H9 (cell line): ENCODE results near the gene NRCAM. TPM values are rescaled to one million over a fixed set of nuclear protein-coding genes. Genes with fewer than 3 reads are reported as not detected.

Experiments used
- DNase-seq: peaks from one replicate; pipeline ENCODE4 v3.0.0-alpha.2; 2017
- H2AFZ ChIP-seq: one replicate; pipeline ENCODE4 v1.6.1; 2013; ENCODE audit warnings: mild to moderate bottlenecking, low read length, control low read depth, moderate library complexity
- H2AK5ac ChIP-seq: 2 replicates; pipeline ENCODE4 v1.6.1; 2013; ENCODE audit warnings: low read length, control low read depth, mixed read lengths; ENCODE audit not compliant: insufficient read length
- H2BK120ac ChIP-seq: one replicate; pipeline ENCODE4 v1.6.1; 2013; ENCODE audit warnings: low read depth, mild to moderate bottlenecking, low read length, control low read depth, inconsistent platforms; ENCODE audit not compliant: poor library complexity, severe bottlenecking
- H2BK12ac ChIP-seq: 2 replicates; pipeline ENCODE4 v1.6.1; 2013; ENCODE audit warnings: low read length, control low read depth, mixed read lengths, low read depth; ENCODE audit not compliant: insufficient read length
- H2BK15ac ChIP-seq: 2 replicates; pipeline ENCODE4 v1.6.1; 2013; ENCODE audit warnings: low read depth, low read length, control low read depth
- H2BK20ac ChIP-seq: one replicate; pipeline ENCODE4 v1.6.1; 2013; ENCODE audit warnings: low read depth, mild to moderate bottlenecking, low read length, control low read depth, inconsistent platforms; ENCODE audit not compliant: poor library complexity, severe bottlenecking
- H2BK5ac ChIP-seq: 2 replicates; pipeline ENCODE4 v1.6.1; 2013; ENCODE audit warnings: low read length, control low read depth, mixed read lengths; ENCODE audit not compliant: insufficient read length
- H3K14ac ChIP-seq: 2 replicates; pipeline ENCODE4 v1.6.1; 2013; ENCODE audit warnings: low read length, control low read depth; ENCODE audit not compliant: insufficient read depth
- H3K18ac ChIP-seq: 2 replicates; pipeline ENCODE4 v1.6.1; 2013; ENCODE audit warnings: low read depth, mild to moderate bottlenecking, mixed read lengths, low read length, control low read depth; ENCODE audit not compliant: insufficient read length
- H3K23ac ChIP-seq: 2 replicates; pipeline ENCODE4 v1.6.1; 2013; ENCODE audit warnings: low read length, control low read depth, mixed read lengths, low read depth; ENCODE audit not compliant: insufficient read length
- H3K23me2 ChIP-seq: 2 replicates; pipeline ENCODE4 v1.6.1; 2013; ENCODE audit warnings: low read depth, mild to moderate bottlenecking, mixed read lengths, low read length, control low read depth; ENCODE audit not compliant: insufficient read length, poor library complexity, severe bottlenecking
- H3K27ac ChIP-seq: 2 replicates; pipeline ENCODE4 v1.5.1; 2013; ENCODE audit warnings: low read length, control low read depth, mixed read lengths, low read depth; ENCODE audit not compliant: insufficient read length
- H3K27me3 ChIP-seq: 2 replicates; pipeline ENCODE4 v1.6.1; 2013; ENCODE audit warnings: low read length, control low read depth, inconsistent platforms; ENCODE audit not compliant: insufficient read depth
- H3K4ac ChIP-seq: 2 replicates; pipeline ENCODE4 v1.6.1; 2013; ENCODE audit warnings: low read depth, mild to moderate bottlenecking, control low read depth, inconsistent platforms, low read length, moderate library complexity
- H3K4me1 ChIP-seq: 2 replicates; pipeline ENCODE4 v1.6.1; 2013; ENCODE audit warnings: low read length, control low read depth, inconsistent platforms; ENCODE audit not compliant: insufficient read depth
- H3K4me2 ChIP-seq: 2 replicates; pipeline ENCODE4 v1.6.1; 2013; ENCODE audit warnings: low read length, control low read depth, mixed read lengths; ENCODE audit not compliant: insufficient read length, insufficient read depth
- H3K56ac ChIP-seq: 2 replicates; pipeline ENCODE4 v1.6.1; 2013; ENCODE audit warnings: low read depth, mild to moderate bottlenecking, mixed read lengths, low read length, control low read depth; ENCODE audit not compliant: insufficient read length
- H3K79me1 ChIP-seq: 2 replicates; pipeline ENCODE4 v1.6.1; 2013; ENCODE audit warnings: low read depth, mild to moderate bottlenecking, moderate library complexity, low read length, control low read depth, inconsistent platforms; ENCODE audit not compliant: insufficient read depth, poor library complexity, severe bottlenecking
- H3K79me2 ChIP-seq: 2 replicates; pipeline ENCODE4 v1.6.1; 2013; ENCODE audit warnings: low read length, control low read depth, inconsistent platforms; ENCODE audit not compliant: insufficient read depth
- H3K9ac ChIP-seq: 2 replicates; pipeline ENCODE4 v1.6.1; 2013; ENCODE audit warnings: low read length, control low read depth, mixed read lengths; ENCODE audit not compliant: insufficient read length; ENCODE audit errors: extremely low read depth
- H3K9me3 ChIP-seq: one replicate; pipeline ENCODE4 v1.6.1; 2013; ENCODE audit warnings: low read depth, low read length, inconsistent platforms; ENCODE audit not compliant: control insufficient read depth
- H3T11ph ChIP-seq: one replicate; pipeline ENCODE4 v1.6.1; 2013; ENCODE audit warnings: mild to moderate bottlenecking, low read length, control low read depth, inconsistent platforms
- H4K20me1 ChIP-seq: one replicate; pipeline ENCODE4 v1.6.1; 2013; ENCODE audit not compliant: control insufficient read depth, insufficient read length, insufficient read depth
- H4K5ac ChIP-seq: 2 replicates; pipeline ENCODE4 v1.6.1; 2013; ENCODE audit warnings: low read depth, mild to moderate bottlenecking, mixed read lengths, low read length, control low read depth; ENCODE audit not compliant: insufficient read length
- H4K8ac ChIP-seq: replicated peaks from 2 replicates; pipeline ENCODE4 v1.6.1; 2013; ENCODE audit warnings: low read length, control low read depth, mixed read lengths, low read depth; ENCODE audit not compliant: insufficient read length
- H4K91ac ChIP-seq: 2 replicates; pipeline ENCODE4 v1.6.1; 2013; ENCODE audit warnings: low read depth, mild to moderate bottlenecking, moderate library complexity, mixed read lengths, low read length, control low read depth; ENCODE audit not compliant: insufficient read length
- H3K27ac Mint-ChIP-seq, 3 experiments: 2 replicates in 2 of 3; 3 replicates in 1 of 3; pipeline ENCODE4 v1.8.0; 2020 to 2021; ENCODE audit warnings: mixed read lengths in 3 of 3, mild to moderate bottlenecking in 1 of 3, moderate library complexity in 1 of 3
- H3K27me3 Mint-ChIP-seq: 2 replicates; pipeline ENCODE4 v1.8.0; 2021; ENCODE audit warnings: low read depth, mild to moderate bottlenecking, moderate library complexity, mixed read lengths
- H3K36me3 Mint-ChIP-seq, 3 experiments: 2 replicates in 2 of 3; 3 replicates in 1 of 3; pipeline ENCODE4 v1.8.0; 2020 to 2021; ENCODE audit warnings: low read depth in 3 of 3, mixed read lengths in 3 of 3; ENCODE audit not compliant: insufficient read depth in 1 of 3
- H3K4me1 Mint-ChIP-seq, 2 experiments: 2 replicates each; pipeline ENCODE4 v1.8.0; 2020; ENCODE audit warnings: mixed read lengths in 2 of 2
- H3K4me3 Mint-ChIP-seq, 2 experiments: 2 replicates in 1 of 2; 3 replicates in 1 of 2; pipeline ENCODE4 v1.8.0; 2020 to 2021; ENCODE audit warnings: mild to moderate bottlenecking in 2 of 2, mixed read lengths in 2 of 2, moderate library complexity in 1 of 2
- H3K9me3 Mint-ChIP-seq, 2 experiments: 2 replicates in 1 of 2; 3 replicates in 1 of 2; pipeline ENCODE4 v1.8.0; 2020; ENCODE audit warnings: mild to moderate bottlenecking in 2 of 2, mixed read lengths in 2 of 2, moderate library complexity in 1 of 2
- WGBS: extraction: QIAGEN DNeasy Blood & Tissue Kit; methylation state at CpG from one replicate; pipeline ENCODE4 v1.1.7; 2013; ENCODE audit warnings: missing lambda C conversion rate, low lambda C conversion rate, mixed read lengths; ENCODE audit not compliant: insufficient read length; ENCODE audit errors: extremely low coverage; 5-methylcytosine and 5-hydroxymethylcytosine counted together
- total RNA-seq: library from RNA; stranded (reverse); gene quantifications from 2 replicates; pipeline ENCODE4 v1.2.1, GENCODE V29; 2021
- TF ChIP-seq, protein P1 (sequence below): fragments of 200-600 bp; sonication (generic); conservative IDR thresholded peaks from 3 replicates; pipeline ENCODE4 v1.8.0; 2021; ENCODE audit warnings: antibody characterized with exemption, mild to moderate bottlenecking

NRCAM gene
- total RNA-seq, 1 experiment from 2014 or later = 2.3 TPM

DNA sequence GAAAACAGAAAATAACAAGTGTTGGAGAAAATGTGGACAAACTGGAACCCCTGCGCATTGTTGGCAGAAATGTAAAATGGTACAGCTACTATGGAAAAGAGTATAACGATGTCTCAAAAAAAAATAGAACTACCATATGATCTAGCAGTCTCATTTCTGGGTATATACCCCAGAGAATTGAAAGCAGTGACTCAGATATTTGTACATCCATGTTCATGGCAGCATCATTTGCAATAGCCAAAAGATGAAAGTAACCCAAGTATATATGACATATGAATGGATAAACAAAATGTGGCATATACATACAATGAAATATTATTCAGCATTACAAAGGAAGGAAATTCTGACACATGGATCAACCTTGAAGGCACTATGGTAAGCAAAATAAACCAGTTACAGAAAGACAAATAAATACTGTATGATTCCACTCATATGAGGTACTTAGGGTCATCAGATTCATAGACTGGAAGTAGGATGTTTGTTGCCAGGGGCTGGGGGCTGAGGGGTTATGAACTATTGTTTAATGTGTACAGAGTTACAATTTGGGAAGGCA is 4.9 kb downstream of the NRCAM start:
- Histone ChIP-seq H3K9ac (no peak overlapping the region), H3K4me2 (no peak overlapping the region), H4K5ac (no peak overlapping the region), H3K23ac (no peak overlapping the region), H2BK12ac (no peak overlapping the region), H3K27me3 (peaks cover 10% of the 10 kb centered on the region; the same call in 1 of the 2 replicates), H4K20me1 (no peaks in the 10 kb centered on the region), H3K9me3 (no peaks in the 10 kb centered on the region), H3K18ac (no peak overlapping the region), H4K91ac (no peak overlapping the region), H2AFZ (no peak overlapping the region), H3K79me2 (no peaks in the 10 kb centered on the region), H3K4me1 (peaks cover 4% of the 10 kb centered on the region; the same call in 1 of the 2 replicates), H4K8ac (no peak overlapping the region), H2BK5ac (no peak overlapping the region), H3K79me1 (no peaks in the 10 kb centered on the region), H3K56ac (no peak overlapping the region), H3K27ac (no peak overlapping the region), H3K23me2 (peaks cover 20% of the 10 kb centered on the region), H2BK120ac (no peak overlapping the region), H3K14ac (no peak overlapping the region), H3K4ac (no peak overlapping the region), H3T11ph (no peak overlapping the region), H2AK5ac (no peak overlapping the region), H2BK20ac (no peak overlapping the region), H2BK15ac (no peak overlapping the region)
- H3K9me3 Mint-ChIP-seq = no peaks in the 10 kb centered on the region
- H3K4me1 Mint-ChIP-seq = peaks cover 23 to 39% of the 10 kb centered on the region in 2 experiments
- H3K27ac Mint-ChIP-seq = no peak overlapping the region
- no CpG with 5 or more reads among the region's 2 CpGs for WGBS
- TF ChIP-seq, protein P1, sequence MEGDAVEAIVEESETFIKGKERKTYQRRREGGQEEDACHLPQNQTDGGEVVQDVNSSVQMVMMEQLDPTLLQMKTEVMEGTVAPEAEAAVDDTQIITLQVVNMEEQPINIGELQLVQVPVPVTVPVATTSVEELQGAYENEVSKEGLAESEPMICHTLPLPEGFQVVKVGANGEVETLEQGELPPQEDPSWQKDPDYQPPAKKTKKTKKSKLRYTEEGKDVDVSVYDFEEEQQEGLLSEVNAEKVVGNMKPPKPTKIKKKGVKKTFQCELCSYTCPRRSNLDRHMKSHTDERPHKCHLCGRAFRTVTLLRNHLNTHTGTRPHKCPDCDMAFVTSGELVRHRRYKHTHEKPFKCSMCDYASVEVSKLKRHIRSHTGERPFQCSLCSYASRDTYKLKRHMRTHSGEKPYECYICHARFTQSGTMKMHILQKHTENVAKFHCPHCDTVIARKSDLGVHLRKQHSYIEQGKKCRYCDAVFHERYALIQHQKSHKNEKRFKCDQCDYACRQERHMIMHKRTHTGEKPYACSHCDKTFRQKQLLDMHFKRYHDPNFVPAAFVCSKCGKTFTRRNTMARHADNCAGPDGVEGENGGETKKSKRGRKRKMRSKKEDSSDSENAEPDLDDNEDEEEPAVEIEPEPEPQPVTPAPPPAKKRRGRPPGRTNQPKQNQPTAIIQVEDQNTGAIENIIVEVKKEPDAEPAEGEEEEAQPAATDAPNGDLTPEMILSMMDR = no peak
- no peak for DNase-seq
- no peak overlapping the region for H3K4me3 Mint-ChIP-seq
- peaks cover 40% of the 10 kb centered on the region for H3K27me3 Mint-ChIP-seq
- H3K36me3 Mint-ChIP-seq = no peaks in the 10 kb centered on the region
